WTC11 (cell line): ENCODE measurements around the gene CYB561D2. TPM values are rescaled to one million over a fixed set of nuclear protein-coding genes. Genes with fewer than 3 reads are reported as not detected.

Experiments used
- ATAC-seq: fragments of 200-7000 bp; cut with Tn5 transposase; 2 replicates; pipeline ENCODE4 v1.10.0; 2021; ENCODE audit warnings: mild to moderate bottlenecking, moderate library complexity
- CTCF ChIA-PET: fragments of 300-600 bp; sonication (Branson Sonifier 250); formaldehyde crosslinking; loops from one replicate; lab custom pipeline; 2021; ENCODE audit warnings: antibody characterized with exemption; lab: Charles Lee
- POLR2A ChIA-PET: fragments of 350-600 bp; sonication (Branson Sonifier 250); formaldehyde crosslinking; loops from one replicate; lab custom pipeline; 2021; ENCODE audit warnings: antibody characterized with exemption; lab: Charles Lee
- DNase-seq: peaks from one replicate; pipeline ENCODE4 v3.0.0; 2021; ENCODE audit warnings: low spot score
- H3K27ac Mint-ChIP-seq: 2 replicates; pipeline ENCODE4 v1.8.0; 2021; ENCODE audit warnings: mixed read lengths
- H3K27me3 Mint-ChIP-seq: 2 replicates; pipeline ENCODE4 v1.8.0; 2021; ENCODE audit warnings: low read depth, mild to moderate bottlenecking, moderate library complexity, mixed read lengths
- H3K36me3 Mint-ChIP-seq: 2 replicates; pipeline ENCODE4 v1.8.0; 2021; ENCODE audit warnings: mixed read lengths
- H3K4me1 Mint-ChIP-seq: 2 replicates; pipeline ENCODE4 v1.8.0; 2022; ENCODE audit warnings: mixed read lengths
- H3K4me3 Mint-ChIP-seq: 2 replicates; pipeline ENCODE4 v1.8.0; 2021; ENCODE audit warnings: mild to moderate bottlenecking, moderate library complexity, mixed read lengths
- H3K9me3 Mint-ChIP-seq: 2 replicates; pipeline ENCODE4 v1.8.0; 2021; ENCODE audit warnings: mixed read lengths
- AR ChIP-seq: fragments of 250-450 bp; sonication (Bioruptor Pico); IDR thresholded peaks from 2 replicates; pipeline ENCODE4 v1.9.0; 2021; ENCODE audit warnings: mild to moderate bottlenecking
- ATF3 ChIP-seq: sonication (generic); formaldehyde crosslinking; conservative IDR thresholded peaks from 2 replicates; pipeline ENCODE4 v1.8.1; 2022; ENCODE audit warnings: mild to moderate bottlenecking, missing genetic modification reagents
- CREB1 ChIP-seq: sonication (generic); formaldehyde crosslinking; IDR thresholded peaks from 2 replicates; pipeline ENCODE4 v1.8.0; 2023; ENCODE audit warnings: mild to moderate bottlenecking, missing genetic modification reagents
- CREM ChIP-seq: sonication (generic); formaldehyde crosslinking; IDR thresholded peaks from 2 replicates; pipeline ENCODE4 v1.8.1; 2022; ENCODE audit warnings: mild to moderate bottlenecking, missing genetic modification reagents, moderate library complexity
- E2F4 ChIP-seq: sonication (generic); formaldehyde crosslinking; IDR thresholded peaks from 2 replicates; pipeline ENCODE4 v1.8.1; 2022; ENCODE audit warnings: low read depth, mild to moderate bottlenecking, moderate library complexity, missing genetic modification reagents, borderline replicate concordance
- ELF4 ChIP-seq: sonication (generic); formaldehyde crosslinking; IDR thresholded peaks from 2 replicates; pipeline ENCODE4 v1.8.1; 2022; ENCODE audit warnings: low read depth, mild to moderate bottlenecking, moderate library complexity, missing genetic modification reagents
- ERG ChIP-seq: fragments of 250-450 bp; sonication (Bioruptor Pico); IDR thresholded peaks from 2 replicates; pipeline ENCODE4 v1.8.0; 2021; ENCODE audit warnings: mild to moderate bottlenecking
- ETV6 ChIP-seq: sonication (generic); formaldehyde crosslinking; IDR thresholded peaks from 2 replicates; pipeline ENCODE4 v1.8.1; 2022; ENCODE audit warnings: mild to moderate bottlenecking, missing genetic modification reagents
- GTF2I ChIP-seq: fragments of 250-450 bp; sonication (Bioruptor Pico); conservative IDR thresholded peaks from 2 replicates; pipeline ENCODE4 v1.4.0; 2021; ENCODE audit warnings: mild to moderate bottlenecking
- HMGXB4 ChIP-seq: sonication (generic); formaldehyde crosslinking; IDR thresholded peaks from 2 replicates; pipeline ENCODE4 v1.8.1; 2023; ENCODE audit warnings: mild to moderate bottlenecking, moderate library complexity, missing genetic modification reagents
- NFE2L1 ChIP-seq: sonication (generic); formaldehyde crosslinking; IDR thresholded peaks from 2 replicates; pipeline ENCODE4 v1.8.1; 2023; ENCODE audit warnings: missing genetic modification reagents
- RELA ChIP-seq: sonication (generic); formaldehyde crosslinking; IDR thresholded peaks from 2 replicates; pipeline ENCODE4 v1.8.1; 2022; ENCODE audit warnings: missing genetic modification reagents, mild to moderate bottlenecking, borderline replicate concordance
- TCF7 ChIP-seq: sonication (generic); formaldehyde crosslinking; IDR thresholded peaks from 2 replicates; pipeline ENCODE4 v1.8.0; 2022; ENCODE audit warnings: mild to moderate bottlenecking, low read depth, missing genetic modification reagents, moderate library complexity
- TEAD1 ChIP-seq: sonication (generic); formaldehyde crosslinking; IDR thresholded peaks from 2 replicates; pipeline ENCODE4 v1.8.0; 2022; ENCODE audit warnings: mild to moderate bottlenecking, missing genetic modification reagents
- TEAD4 ChIP-seq: sonication (generic); formaldehyde crosslinking; IDR thresholded peaks from 2 replicates; pipeline ENCODE4 v1.8.0; 2022; ENCODE audit warnings: mild to moderate bottlenecking, missing genetic modification reagents
- ZNF121 ChIP-seq: sonication (generic); formaldehyde crosslinking; IDR thresholded peaks from 2 replicates; pipeline ENCODE4 v1.8.0; 2023; ENCODE audit warnings: missing genetic modification reagents
- ZNF232 ChIP-seq: sonication (generic); formaldehyde crosslinking; IDR thresholded peaks from 2 replicates; pipeline ENCODE4 v1.8.0; 2022; ENCODE audit warnings: mild to moderate bottlenecking, missing genetic modification reagents
- ZNF532 ChIP-seq: fragments of 250-450 bp; sonication (Bioruptor Pico); IDR thresholded peaks from 2 replicates; pipeline ENCODE4 v1.9.0; 2021; ENCODE audit warnings: mild to moderate bottlenecking, borderline replicate concordance
- total RNA-seq: library from RNA; stranded (reverse); gene quantifications from 3 replicates; pipeline ENCODE4 v1.2.3, GENCODE V29; 2021

Gene CYB561D2
- total RNA-seq, 1 experiment from 2014 or later, result 9.8 TPM

GRCh38 chr3:50378024-50378423 lies 27.4 kb downstream of the CYB561D2 start (continued):
- TF ChIP-seq ATF3 (no peak), ERG (CRISPR knock-in tag) (no peak), CREB1 (no peak), TEAD4 (no peak)

- no peak for ATAC-seq
- Mint-ChIP-seq H3K4me3 (no peak overlapping the region), H3K9me3 (no peaks in the 10 kb centered on the region), H3K4me1 (peaks cover 8% of the 10 kb centered on the region), H3K27ac (no peak overlapping the region), H3K27me3 (no peaks in the 10 kb centered on the region), H3K36me3 (no peaks in the 10 kb centered on the region)
- ChIA-PET POLR2A (no interaction called here), CTCF (no interaction called here)
- no peak for DNase-seq
- TF ChIP-seq TEAD1 (CRISPR knock-in tag), result no peak
- no peak for TF ChIP-seq ZNF532 (CRISPR knock-in tag)
- no peak for TF ChIP-seq NFE2L1
- TF ChIP-seq GTF2I (CRISPR knock-in tag), result no peak
Observed at GRCh38 chr3:50378757-50379156, 28.1 kb downstream of the CYB561D2 start.

- POLR2A ChIA-PET, result no interaction called here
- no peak for DNase-seq
- Mint-ChIP-seq H3K9me3 (no peaks in the 10 kb centered on the region), H3K36me3 (no peaks in the 10 kb centered on the region), H3K4me1 (0 out of 2 replicates have a peak, but pooled peaks cover 2% of the 10 kb centered on the region), H3K27me3 (no peaks in the 10 kb centered on the region), H3K4me3 (no peak overlapping the region), H3K27ac (no peak overlapping the region)
- no peak for ATAC-seq
- CTCF ChIA-PET, result interaction anchor here (0.6 to 1.4 kb wide), 4 partner anchors 10 to 170 kb away, joined by 3 to 9 read pairs (median 4); no protein-coding TSS in a partner anchor
- TF ChIP-seq HMGXB4 (CRISPR knock-in tag), result no peak
- TF ChIP-seq ETV6 (CRISPR knock-in tag), result no peak
- no peak for TF ChIP-seq E2F4
- no peak for TF ChIP-seq CREM
- TF ChIP-seq ELF4 (CRISPR knock-in tag), result no peak
- no peak for TF ChIP-seq ZNF232
- no peak for TF ChIP-seq CREB1
- TF ChIP-seq RELA (CRISPR knock-in tag), result no peak
- TF ChIP-seq TCF7 (CRISPR knock-in tag), result no peak
- no peak for TF ChIP-seq AR
- no peak for TF ChIP-seq ZNF121
Observed at GRCh38 chr3:50380405-50381085, 29.9 kb downstream of the CYB561D2 start.
